Fibroblast of the conjunctiva (primary cell): ENCODE measurements around the gene PCGF3.

ENCODE experiments used
- DNase-seq: peaks from one replicate; pipeline ENCODE4 v3.0.0-alpha.2; 2010; ENCODE audit warnings: low read depth

PCGF3 gene

DNA sequence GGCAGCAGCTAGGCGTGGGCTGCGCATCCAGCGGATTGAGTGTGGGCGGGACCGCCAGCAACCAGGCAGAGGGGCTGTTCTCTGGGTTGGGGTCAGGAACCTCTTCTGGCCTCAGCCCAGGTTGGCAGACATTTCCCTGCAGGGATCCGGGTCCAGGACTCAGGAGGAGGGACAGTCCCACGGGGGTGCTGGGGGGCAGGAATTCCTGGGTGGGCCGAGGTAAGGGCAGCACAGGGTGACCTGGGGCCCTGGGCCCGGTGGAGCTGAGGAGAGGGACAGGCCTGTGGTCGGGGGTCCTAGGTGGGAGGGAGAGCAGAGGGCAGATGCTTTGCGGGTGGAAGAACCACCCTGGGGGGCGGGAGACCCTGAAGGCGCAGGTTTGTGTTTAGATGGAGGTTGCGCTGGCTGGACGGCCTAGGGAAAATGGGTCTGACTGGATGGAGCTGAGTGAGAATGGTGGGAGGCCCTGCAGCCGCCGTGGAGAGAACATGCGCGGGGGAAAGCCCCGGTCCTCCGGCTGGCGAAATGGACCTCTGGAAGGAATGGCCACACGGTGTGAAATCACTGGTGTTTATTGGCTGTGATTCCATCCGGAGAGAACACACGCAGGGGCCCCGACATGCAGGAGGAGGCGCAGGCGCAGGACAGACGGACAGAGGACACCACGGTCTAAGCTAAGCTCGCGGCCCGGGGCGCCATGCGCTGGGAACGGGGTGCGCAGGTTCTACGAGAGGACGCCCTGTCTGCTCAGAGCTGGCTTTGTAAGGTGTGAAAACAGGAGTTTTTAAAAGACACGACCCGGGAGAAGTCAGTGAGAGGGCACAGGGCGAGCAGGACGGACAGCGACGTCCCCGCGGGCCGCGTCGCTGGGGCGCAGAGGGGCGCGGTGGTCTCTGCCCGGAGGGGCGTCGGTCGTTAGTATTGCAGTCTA lies 79.0 kb downstream of the PCGF3 start:
- no peak for DNase-seq

DNA sequence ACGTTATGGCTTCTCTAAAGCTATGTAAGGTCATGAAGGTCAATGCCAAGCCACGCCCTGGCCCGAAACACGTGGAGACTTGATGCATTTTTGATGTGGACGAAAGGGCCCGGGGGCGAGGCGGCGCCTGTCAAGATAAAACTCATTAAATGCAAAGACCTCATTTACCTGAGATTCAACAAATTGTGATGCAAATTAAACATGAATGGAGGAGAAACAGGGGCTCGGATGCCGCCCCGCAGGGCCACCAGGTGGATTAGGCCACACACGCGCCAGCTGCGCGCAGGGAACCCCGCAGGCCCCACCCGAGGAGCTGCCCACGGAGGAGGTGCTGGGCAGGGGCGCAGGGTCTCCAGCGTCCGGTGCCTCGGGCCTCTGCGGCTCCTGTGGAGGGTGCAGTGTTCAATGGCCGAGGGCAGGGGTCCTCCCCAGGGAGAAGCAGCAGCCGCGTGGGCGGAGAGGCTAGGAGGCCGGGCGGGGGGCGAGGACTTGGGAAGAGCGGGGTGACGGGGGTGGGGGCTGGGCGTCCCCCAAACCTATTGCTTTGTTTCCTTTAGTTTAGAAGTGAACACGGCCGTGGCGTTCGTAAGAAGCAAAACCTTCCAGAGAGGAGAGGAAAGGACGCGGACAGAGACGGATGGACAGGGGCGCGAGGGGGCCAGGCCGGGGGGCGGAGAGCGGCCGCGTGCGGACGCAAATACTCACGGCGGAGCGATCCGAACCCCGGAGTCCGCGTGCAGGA lies 79.9 kb downstream of the PCGF3 start:
- DNase-seq, result no peak

DNA sequence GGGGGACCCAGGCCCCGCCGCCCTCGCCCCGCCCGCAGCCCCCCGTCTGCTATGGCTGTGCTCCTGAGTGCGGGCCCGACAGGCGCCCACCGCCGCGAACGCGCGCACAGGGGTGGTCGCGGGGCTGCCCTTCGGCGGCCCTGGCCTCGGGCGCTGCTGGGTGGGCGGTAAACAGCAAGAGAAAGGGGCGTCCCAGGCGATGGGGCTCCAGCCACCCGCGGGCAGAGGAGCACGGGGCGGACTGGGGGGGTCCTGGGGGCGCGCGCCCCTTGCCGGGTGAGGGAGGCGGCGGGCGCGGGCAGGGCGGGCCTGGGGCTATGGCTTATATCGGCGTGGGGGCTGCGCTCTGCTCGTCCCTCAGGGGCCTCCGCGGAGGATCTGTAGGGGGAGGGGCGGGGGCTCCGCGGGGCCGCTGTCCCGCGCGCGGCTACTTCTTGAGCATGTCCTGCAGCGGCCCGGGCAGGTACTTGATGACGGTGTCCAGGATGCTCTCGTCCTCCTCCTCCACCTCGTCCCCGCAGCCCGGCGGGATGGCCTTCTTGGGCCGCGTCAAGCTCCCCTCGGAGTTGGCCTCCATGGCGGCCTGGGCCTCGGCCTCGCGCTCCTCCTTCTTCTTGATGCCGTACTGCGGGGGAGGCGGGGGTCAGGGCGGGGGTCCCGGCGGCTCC lies 80.6 kb downstream of the PCGF3 start:
- DNase-seq, result no peak

DNA sequence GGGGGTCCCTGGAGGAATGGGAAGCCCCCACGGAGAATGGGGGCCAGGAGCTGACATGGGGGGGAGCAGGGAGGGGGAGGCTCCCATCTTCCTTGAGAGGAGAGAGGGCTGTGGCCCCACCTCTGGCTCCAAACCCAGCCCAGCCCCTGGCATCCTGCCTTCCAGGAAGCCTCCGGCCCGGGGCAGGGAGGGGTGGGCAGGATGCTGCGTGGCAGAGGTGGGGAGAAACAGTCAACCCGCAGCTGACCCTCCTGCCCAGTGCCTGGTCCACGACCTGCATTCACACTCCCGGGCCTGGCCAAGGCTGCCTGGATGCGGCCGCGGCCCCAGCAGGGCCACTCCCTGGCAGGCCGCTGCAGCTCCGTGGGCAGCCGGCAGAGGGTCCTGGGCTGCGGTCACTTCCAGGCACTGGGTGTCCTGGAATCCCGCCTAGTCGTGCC lies 81.2 kb downstream of the PCGF3 start:
- no peak for DNase-seq

DNA sequence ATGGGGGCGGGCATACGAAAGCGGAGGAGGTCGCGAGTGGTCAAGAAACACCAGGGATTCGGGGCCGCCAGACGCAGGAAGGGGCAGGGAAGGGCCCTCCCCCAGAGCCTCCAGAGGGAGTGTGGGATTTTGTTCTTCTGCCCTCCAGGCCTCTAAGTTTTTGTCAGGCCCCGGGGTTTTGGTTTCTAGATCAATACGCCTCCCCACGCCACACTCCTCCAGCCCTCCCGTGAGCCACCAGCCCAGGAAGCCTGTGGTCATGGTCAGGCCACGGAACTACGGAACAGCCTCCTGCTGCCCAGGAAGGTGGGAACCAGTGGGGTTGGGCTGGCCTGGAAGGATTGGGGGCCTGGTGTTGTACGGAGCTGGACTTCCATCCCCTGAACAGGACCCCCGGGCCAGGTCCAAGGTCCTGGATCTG lies 81.9 kb downstream of the PCGF3 start:
- no peak for DNase-seq

- no peak for DNase-seq
These were observed 82.5 kb downstream of the PCGF3 start for GRCh38 chr4:788006-788635.

DNA sequence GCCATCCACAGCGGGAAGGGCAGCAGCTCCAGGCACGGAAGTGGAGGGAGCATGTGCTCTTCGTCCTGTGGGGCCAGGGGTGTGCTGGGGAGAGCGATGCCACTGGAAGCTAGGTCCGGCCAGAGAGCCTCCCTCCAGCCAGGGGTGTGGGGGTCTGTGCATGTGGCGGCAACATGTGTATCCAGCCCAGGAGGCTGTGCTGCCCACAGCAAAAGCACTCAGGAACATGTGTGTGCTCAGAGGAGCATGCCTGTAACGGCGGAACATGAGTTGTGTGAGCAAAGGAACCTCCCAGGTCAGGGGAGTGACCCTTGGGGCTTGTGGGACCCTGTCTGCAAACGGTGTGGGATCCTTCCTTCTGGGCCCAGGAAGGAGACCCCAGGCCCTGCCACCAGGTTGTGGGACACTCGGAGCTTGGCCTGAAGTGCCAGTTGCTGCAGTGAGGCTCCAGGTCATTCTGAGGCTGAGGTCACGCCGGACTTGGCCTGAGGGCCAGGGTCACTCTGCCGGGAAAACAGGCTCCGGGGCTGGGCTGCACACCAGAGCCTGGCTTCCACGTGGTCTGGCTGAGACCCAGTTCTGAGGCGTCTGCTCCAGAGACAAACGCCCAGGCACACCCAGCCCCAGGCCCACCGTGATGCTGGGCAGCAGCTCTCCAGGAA lies 83.1 kb downstream of the PCGF3 start:
- no peak for DNase-seq

DNA sequence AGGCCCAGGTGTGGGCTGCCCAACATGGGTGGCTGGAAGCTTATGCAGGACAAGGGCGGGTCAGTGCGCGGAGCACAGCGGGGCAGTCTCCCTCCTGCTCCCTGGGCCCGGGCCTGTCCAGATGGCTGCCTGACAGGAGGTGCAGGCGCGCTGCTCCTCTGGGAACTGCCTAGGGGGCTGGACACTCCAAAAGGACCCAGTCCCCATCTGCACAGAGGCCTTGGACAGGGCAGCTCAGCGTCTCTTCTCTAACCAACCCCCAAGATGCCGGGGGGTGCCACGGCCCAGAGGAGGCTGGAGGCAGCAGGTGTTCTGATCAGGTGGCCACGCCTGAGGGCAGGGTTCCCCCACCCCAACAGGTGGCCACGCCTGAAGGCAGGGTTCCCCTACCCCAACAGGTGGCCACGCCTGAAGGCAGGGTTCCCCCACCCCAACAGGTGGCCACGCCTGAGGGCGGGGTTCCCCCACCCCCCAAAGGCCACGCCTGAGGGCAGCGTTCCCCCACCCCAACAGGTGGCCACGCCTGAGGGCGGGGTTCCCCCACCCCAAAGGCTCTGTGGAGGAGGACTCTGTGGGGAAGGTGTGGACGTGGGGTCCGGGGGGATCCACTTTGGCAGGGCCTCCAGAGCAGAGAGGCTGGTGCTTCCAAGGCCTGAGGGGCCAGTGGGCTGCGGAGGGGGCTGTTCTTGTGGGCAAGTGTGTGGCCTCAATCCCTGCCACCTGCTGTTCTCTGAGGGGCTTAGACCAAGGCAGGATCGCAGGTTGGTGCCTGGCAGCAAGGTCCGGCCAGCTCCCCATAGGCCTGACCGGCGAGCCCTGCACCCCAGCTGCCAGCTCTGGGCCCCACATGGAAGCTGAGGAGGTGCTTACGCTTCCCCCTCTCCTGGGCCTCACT lies 84.2 kb downstream of the PCGF3 start:
- DNase-seq, result no peak

DNA sequence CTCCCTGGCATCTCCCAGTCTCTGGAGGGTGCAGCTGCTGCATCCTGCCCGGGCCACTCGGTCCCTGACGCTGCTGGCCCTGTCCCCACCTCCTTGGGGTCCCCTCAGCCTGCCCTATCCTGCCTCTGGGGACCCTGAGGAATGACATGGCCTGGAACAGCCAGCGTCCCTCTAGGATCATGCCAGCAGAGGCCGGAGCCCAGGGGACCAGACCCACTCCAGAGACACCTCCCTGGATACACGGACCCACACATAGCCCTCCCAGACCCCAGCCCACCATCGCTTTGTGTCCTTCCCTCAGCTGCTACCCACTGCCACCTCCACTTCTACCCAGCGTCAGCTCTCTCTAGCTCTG lies 84.8 kb downstream of the PCGF3 start:
- no peak for DNase-seq

- no peak for DNase-seq
These were observed 85.7 kb downstream of the PCGF3 start for GRCh38 chr4:791252-791897.

DNA sequence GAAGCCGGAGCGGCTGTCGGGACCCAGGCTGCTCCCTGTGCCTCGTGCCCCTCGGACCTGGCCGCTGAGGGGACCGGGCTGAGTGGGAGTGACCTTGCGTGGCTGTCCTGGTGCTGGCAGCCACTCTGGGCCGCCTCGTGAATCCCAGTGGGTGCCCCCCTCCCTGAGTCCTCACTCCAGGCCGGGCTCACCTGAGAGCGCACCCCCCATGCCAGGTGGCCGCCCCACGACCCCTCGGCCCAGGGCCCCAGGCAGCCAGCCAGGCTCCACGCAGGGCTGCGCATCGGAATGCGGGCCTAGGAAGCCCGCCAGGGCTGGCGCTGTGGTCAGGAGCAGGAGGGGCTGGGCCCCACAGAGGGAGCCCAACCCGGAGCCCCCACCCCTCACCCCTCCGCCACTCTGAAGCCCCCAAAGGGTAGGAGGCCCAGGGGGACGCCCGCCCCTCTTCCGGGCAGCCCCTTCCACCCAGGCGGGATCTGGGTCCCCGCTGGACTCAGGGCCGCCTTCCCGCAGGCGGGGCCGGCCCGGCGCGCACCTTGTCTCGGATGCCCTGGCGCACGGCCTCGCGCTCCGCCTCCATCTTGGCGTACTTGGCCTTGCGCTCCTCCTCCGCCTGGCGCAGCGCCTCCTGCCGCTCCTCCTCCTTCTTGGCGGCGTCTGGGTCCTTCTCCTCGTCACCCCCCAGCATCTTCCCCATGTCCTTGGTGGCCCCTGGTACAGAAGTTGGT lies 86.4 kb downstream of the PCGF3 start:
- no peak for DNase-seq

DNA sequence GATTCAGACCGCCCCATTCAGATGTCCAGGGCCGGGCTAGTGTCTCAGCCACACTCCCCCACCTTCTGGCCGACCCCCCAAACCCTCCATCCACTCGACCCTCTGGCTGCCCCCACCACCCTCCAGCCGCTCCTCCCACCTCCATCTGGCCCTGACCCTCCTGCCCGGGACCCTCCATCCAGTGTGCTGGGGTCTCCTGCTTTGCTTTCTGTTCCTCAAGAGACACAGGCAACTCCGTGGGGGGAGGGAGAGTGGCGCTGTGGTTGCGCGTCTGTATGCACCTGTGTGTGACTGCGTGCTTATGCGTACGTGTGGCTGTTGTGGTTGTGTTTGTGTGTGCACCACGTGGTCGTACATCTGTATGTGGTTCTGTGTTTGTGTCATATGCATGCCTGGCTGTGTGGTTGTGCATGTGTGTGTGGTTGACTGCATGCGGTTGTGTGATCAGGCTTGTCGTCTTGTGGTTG lies 87.0 kb downstream of the PCGF3 start:
- DNase-seq, result no peak

GRCh38 chr4:793093-793861 lies 87.6 kb downstream of the PCGF3 start:
- no peak for DNase-seq

DNA sequence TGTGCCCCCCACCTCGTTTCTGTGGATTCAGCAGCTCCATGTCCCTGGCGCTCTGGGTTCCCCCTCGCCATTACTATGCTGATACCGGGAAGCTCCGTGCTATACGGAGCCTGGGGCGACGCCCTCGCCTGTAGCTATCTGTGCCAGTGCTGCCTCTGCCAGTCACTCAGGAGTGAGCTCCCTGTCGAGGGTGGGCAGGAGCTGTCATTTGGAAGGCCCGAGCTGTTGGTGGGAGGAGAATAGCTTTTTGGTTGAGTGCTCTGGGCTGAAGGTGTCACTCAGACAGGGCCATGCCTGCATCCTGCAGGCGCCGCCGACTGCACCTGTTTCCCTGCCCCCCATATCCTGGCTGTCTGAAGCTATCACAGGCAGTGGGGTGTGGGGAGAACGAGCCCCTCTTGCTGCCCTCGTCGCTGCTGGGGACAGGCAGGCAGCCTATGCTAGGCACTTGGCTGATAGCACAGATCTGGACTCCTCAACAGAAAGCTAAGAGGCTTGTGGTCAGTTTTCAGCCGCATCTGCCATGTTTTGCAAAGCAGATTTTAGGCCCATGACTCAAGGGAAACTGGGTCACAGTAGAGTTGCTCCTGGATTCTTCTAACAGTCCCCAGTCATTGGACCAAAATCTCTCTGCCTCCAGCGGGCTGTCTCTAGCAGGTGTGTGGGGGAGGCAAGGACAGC lies 88.4 kb downstream of the PCGF3 start:
- no peak for DNase-seq

- no peak for DNase-seq
These were observed 89.5 kb downstream of the PCGF3 start for GRCh38 chr4:794900-795725.

DNA sequence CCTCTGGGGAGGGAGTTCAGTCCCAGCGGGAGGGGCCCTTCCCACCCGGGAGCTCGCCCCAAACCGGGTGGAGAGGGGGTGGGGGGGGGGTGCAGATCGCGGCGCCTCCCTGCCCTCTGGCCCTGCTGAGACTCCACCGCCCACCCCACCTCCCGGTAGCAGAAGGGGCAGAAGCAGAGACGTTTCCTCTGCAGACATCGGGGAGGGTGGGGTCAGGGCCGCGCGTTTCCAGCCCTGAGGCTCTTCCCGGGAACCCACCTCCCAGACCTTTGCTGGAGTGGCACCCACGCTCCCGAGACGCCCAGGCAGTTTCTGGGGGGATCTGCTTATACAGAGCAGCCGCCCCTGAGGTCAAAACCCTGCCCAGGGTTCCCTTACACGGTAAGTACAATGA lies 90.1 kb downstream of the PCGF3 start:
- DNase-seq, result no peak

DNA sequence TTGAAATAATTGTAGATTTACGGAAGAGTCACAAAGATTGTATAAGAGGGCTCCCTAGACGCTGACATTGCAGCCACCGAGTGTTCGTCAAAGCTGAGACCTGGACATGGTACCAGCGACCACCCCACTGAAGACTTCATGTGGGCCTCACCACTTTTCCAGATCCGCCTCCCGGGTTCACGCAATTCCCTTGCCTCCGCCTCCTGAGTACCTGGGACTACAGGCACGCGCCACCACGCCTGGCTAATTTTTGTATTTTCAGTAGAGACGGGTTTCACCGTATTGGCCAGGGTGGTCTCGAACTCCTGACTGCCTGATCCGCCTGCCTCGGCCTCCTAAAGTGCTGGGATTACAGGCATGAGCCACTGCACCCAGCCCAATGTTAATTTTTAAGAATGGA lies 90.6 kb downstream of the PCGF3 start:
- DNase-seq, result no peak
